Naive thymus-derived CD4-positive, alpha-beta T cell (primary cell): ENCODE results near the gene PLD1. TPM values are rescaled to one million over a fixed set of nuclear protein-coding genes. Genes with fewer than 3 reads are reported as not detected.

ENCODE experiments used
- ATAC-seq: fragments of 150-1000 bp; cut with Tn5 transposase; 2 replicates; pipeline ENCODE4 v1.10.0; 2021; ENCODE audit warnings: mild to moderate bottlenecking, moderate library complexity
- CTCF ChIA-PET: fragments of 350-600 bp; sonication (Branson Sonifier 250); formaldehyde crosslinking; loops from one replicate; lab custom pipeline; 2021; ENCODE audit warnings: antibody characterized with exemption; lab: Charles Lee
- POLR2A ChIA-PET: fragments of 350-600 bp; sonication (Branson Sonifier 250); formaldehyde crosslinking; loops from one replicate; lab custom pipeline; 2021; ENCODE audit warnings: antibody characterized with exemption, inconsistent platforms; lab: Charles Lee
- DNase-seq, 9 donors: peaks; one replicate each; pipeline versions ENCODE4 v3.0.0 to v3.0.0-alpha.2; 2020 to 2022; ENCODE audit warnings: mixed read lengths in 1 of 9
- H3K27ac ChIP-seq: one replicate; pipeline ENCODE4 v1.7.0; 2013; ENCODE audit warnings: mild to moderate bottlenecking, low read depth, low read length, moderate library complexity
- H3K27me3 ChIP-seq, 2 donors: one replicate each; pipeline ENCODE4 v1.7.0; 2013; ENCODE audit warnings: low read length in 2 of 2, mild to moderate bottlenecking in 2 of 2, moderate library complexity in 2 of 2; ENCODE audit not compliant: control insufficient read depth in 2 of 2, insufficient read depth in 2 of 2
- H3K36me3 ChIP-seq, 3 experiments: 1 replicate in 2 of 3; 2 replicates in 1 of 3; pipeline ENCODE4 v1.7.0; 2013; ENCODE audit warnings: low read length in 3 of 3, mild to moderate bottlenecking in 3 of 3, moderate library complexity in 1 of 3; ENCODE audit not compliant: insufficient read depth in 3 of 3, control insufficient read depth in 2 of 3
- H3K4me1 ChIP-seq, 2 donors: one replicate each; pipeline ENCODE4 v1.7.0; 2013; ENCODE audit warnings: low read length in 2 of 2, mild to moderate bottlenecking in 2 of 2, moderate library complexity in 1 of 2; ENCODE audit not compliant: control insufficient read depth in 2 of 2, insufficient read depth in 2 of 2
- H3K4me3 ChIP-seq: 2 replicates; pipeline ENCODE4 v1.7.0; 2013; ENCODE audit warnings: mild to moderate bottlenecking, low read length
- H3K9me3 ChIP-seq, 3 experiments: 1 replicate in 2 of 3; 2 replicates in 1 of 3; pipeline ENCODE4 v1.7.0; 2013; ENCODE audit warnings: low read length in 3 of 3; ENCODE audit not compliant: control insufficient read depth in 2 of 3
- H3K27ac Mint-ChIP-seq, 9 donors: one replicate each; pipeline ENCODE4 v1.8.0; 2020 to 2022; ENCODE audit warnings: mixed read lengths in 9 of 9, mild to moderate bottlenecking in 8 of 9, moderate library complexity in 5 of 9, inconsistent platforms in 2 of 9
- H3K27me3 Mint-ChIP-seq, 5 donors: one replicate each; pipeline ENCODE4 v1.8.0; 2021 to 2022; ENCODE audit warnings: mixed read lengths in 5 of 5, mild to moderate bottlenecking in 1 of 5
- H3K36me3 Mint-ChIP-seq, 5 donors: one replicate each; pipeline ENCODE4 v1.8.0; 2020 to 2022; ENCODE audit warnings: mixed read lengths in 5 of 5, mild to moderate bottlenecking in 3 of 5, inconsistent platforms in 1 of 5
- H3K4me1 Mint-ChIP-seq, 7 donors: one replicate each; pipeline ENCODE4 v1.8.0; 2020 to 2022; ENCODE audit warnings: mixed read lengths in 7 of 7, mild to moderate bottlenecking in 3 of 7, inconsistent platforms in 1 of 7
- H3K4me3 Mint-ChIP-seq, 10 donors: one replicate each; pipeline ENCODE4 v1.8.0; 2020 to 2022; ENCODE audit warnings: mild to moderate bottlenecking in 10 of 10, mixed read lengths in 10 of 10, moderate library complexity in 6 of 10, inconsistent platforms in 2 of 10
- H3K9me3 Mint-ChIP-seq, 11 donors: one replicate each; pipeline ENCODE4 v1.8.0; 2020 to 2022; ENCODE audit warnings: mixed read lengths in 11 of 11, mild to moderate bottlenecking in 4 of 11, inconsistent platforms in 1 of 11, moderate library complexity in 1 of 11
- intact Hi-C, 2 donors: fragments of 100-400 bp; cut with micrococcal nuclease; formaldehyde crosslinking; loops; one replicate each; pipeline ENCODE4 v1.15.1; 2023
- polyA plus RNA-seq, 2 donors: library from polyadenylated mRNA; unstranded; fragments of 300-500 nt; fragmentation: Illumina TruSeq; gene quantifications; one replicate each; pipeline ENCODE4 v1.2.3, GENCODE V29; 2021
- total RNA-seq, 6 experiments: library from RNA in 5 of 6; stranded (reverse) in 5 of 6; gene quantifications; 1 replicate in 5 of 6; 2 replicates in 1 of 6; pipeline ENCODE4 v1.2.3 and lab custom pipeline; 2021 to 2026

Gene PLD1
- total and polyA plus RNA-seq, 7 experiments from 2014 or later: 0.36 to 12.9 (median 1.4) TPM; not detected in 2

- H3K27me3 ChIP-seq: peaks cover 0 to 3% of the 10 kb centered on the region in 2 donors
- Mint-ChIP-seq H3K27ac (no peak overlapping the region), H3K36me3 (no peaks in the 10 kb centered on the region), H3K9me3 (peaks cover 0 to 3% (median 0%) of the 10 kb centered on the region in 11 donors), H3K4me3 (no peak overlapping the region), H3K4me1 (no peaks in the 10 kb centered on the region), H3K27me3 (peaks cover 0 to 22% (median 9%) of the 10 kb centered on the region in 5 donors)
- no peak for ATAC-seq
- intact Hi-C loops: no loop called here
- no peaks in the 10 kb centered on the region for H3K4me1 ChIP-seq
- no peak overlapping the region for H3K4me3 ChIP-seq
- CTCF ChIA-PET: interaction anchor here (1.2 kb wide), 1 partner anchor 823 kb away, joined by 3 read pairs; no protein-coding TSS in a partner anchor
- DNase-seq: no peak
- H3K36me3 ChIP-seq: no peaks in the 10 kb centered on the region
- no peaks in the 10 kb centered on the region for H3K9me3 ChIP-seq
- POLR2A ChIA-PET: no interaction called here
- H3K27ac ChIP-seq: no peak overlapping the region
These were observed 25.9 kb downstream of the PLD1 start for GRCh38 chr3:171784387-171784786.

GRCh38 chr3:171783626-171784025, 26.7 kb downstream of the PLD1 start:
- Histone ChIP-seq H3K9me3 (no peaks in the 10 kb centered on the region), H3K36me3 (no peaks in the 10 kb centered on the region), H3K27me3 (peaks cover 0 to 3% of the 10 kb centered on the region in 2 donors), H3K27ac (no peak overlapping the region), H3K4me3 (no peak overlapping the region), H3K4me1 (no peaks in the 10 kb centered on the region)
- H3K9me3 Mint-ChIP-seq: no peaks in the 10 kb centered on the region
- no peak overlapping the region for H3K4me3 Mint-ChIP-seq
- H3K36me3 Mint-ChIP-seq: no peaks in the 10 kb centered on the region
- H3K4me1 Mint-ChIP-seq: no peaks in the 10 kb centered on the region
- DNase-seq (no peak), ATAC-seq (no peak)
- intact Hi-C loops: no loop called here
- POLR2A ChIA-PET: no interaction called here
- CTCF ChIA-PET: interaction anchor here (1.2 kb wide), 1 partner anchor 822 kb away, joined by 3 read pairs; no protein-coding TSS in a partner anchor
- H3K27me3 Mint-ChIP-seq: peaks cover 0 to 19% (median 6%) of the 10 kb centered on the region in 5 donors
- no peak overlapping the region for H3K27ac Mint-ChIP-seq

- no peaks in the 10 kb centered on the region for H3K4me1 ChIP-seq
- Mint-ChIP-seq H3K4me1 (no peaks in the 10 kb centered on the region), H3K36me3 (no peaks in the 10 kb centered on the region), H3K4me3 (no peak overlapping the region), H3K9me3 (no peaks in the 10 kb centered on the region), H3K27ac (no peak overlapping the region), H3K27me3 (peaks cover 0 to 19% (median 6%) of the 10 kb centered on the region in 5 donors)
- H3K36me3 ChIP-seq: no peaks in the 10 kb centered on the region
- no peak overlapping the region for H3K4me3 ChIP-seq
- peaks cover 0 to 3% of the 10 kb centered on the region in 2 donors for H3K27me3 ChIP-seq
- H3K9me3 ChIP-seq: no peaks in the 10 kb centered on the region
- H3K27ac ChIP-seq: no peak overlapping the region
- ChIA-PET CTCF (no interaction called here), POLR2A (no interaction called here)
- intact Hi-C loops: no loop called here
- ATAC-seq (no peak), DNase-seq (no peak)
These were observed 27.2 kb downstream of the PLD1 start for GRCh38 chr3:171783086-171783485.

GRCh38 chr3:171782617-171783016, 27.7 kb downstream of the PLD1 start:
- Histone ChIP-seq H3K4me1 (no peaks in the 10 kb centered on the region), H3K36me3 (no peaks in the 10 kb centered on the region), H3K27ac (no peak overlapping the region), H3K27me3 (peaks cover 0 to 3% of the 10 kb centered on the region in 2 donors), H3K4me3 (no peak overlapping the region), H3K9me3 (no peaks in the 10 kb centered on the region)
- POLR2A ChIA-PET: no interaction called here
- H3K36me3 Mint-ChIP-seq: no peaks in the 10 kb centered on the region
- H3K27me3 Mint-ChIP-seq: peaks cover 0 to 19% (median 6%) of the 10 kb centered on the region in 5 donors
- intact Hi-C loops: no loop called here
- H3K27ac Mint-ChIP-seq: no peak overlapping the region
- no peak overlapping the region for H3K4me3 Mint-ChIP-seq
- CTCF ChIA-PET: no interaction called here
- DNase-seq (no peak), ATAC-seq (no peak)
- H3K9me3 Mint-ChIP-seq: no peaks in the 10 kb centered on the region
- no peaks in the 10 kb centered on the region for H3K4me1 Mint-ChIP-seq

- ChIA-PET POLR2A (no interaction called here), CTCF (no interaction called here)
- H3K4me3 ChIP-seq: no peak overlapping the region
- no peak overlapping the region for H3K4me3 Mint-ChIP-seq
- no peaks in the 10 kb centered on the region for H3K36me3 ChIP-seq
- H3K9me3 ChIP-seq: no peaks in the 10 kb centered on the region
- peaks cover 0 to 2% (median 0%) of the 10 kb centered on the region in 7 donors for H3K4me1 Mint-ChIP-seq
- peaks cover 0 to 16% (median 6%) of the 10 kb centered on the region in 5 donors for H3K27me3 Mint-ChIP-seq
- no peaks in the 10 kb centered on the region for H3K36me3 Mint-ChIP-seq
- no peaks in the 10 kb centered on the region for H3K9me3 Mint-ChIP-seq
- H3K27ac Mint-ChIP-seq: no peak overlapping the region
- no peak for DNase-seq
- no peaks in the 10 kb centered on the region for H3K4me1 ChIP-seq
- ATAC-seq: no peak
- no peaks in the 10 kb centered on the region for H3K27me3 ChIP-seq
- intact Hi-C loops: no loop called here
- H3K27ac ChIP-seq: no peak overlapping the region
These were observed 28.6 kb downstream of the PLD1 start for GRCh38 chr3:171781711-171782127.

- Histone ChIP-seq H3K27ac (no peak overlapping the region), H3K36me3 (no peaks in the 10 kb centered on the region), H3K9me3 (no peaks in the 10 kb centered on the region), H3K4me1 (no peaks in the 10 kb centered on the region), H3K27me3 (no peaks in the 10 kb centered on the region), H3K4me3 (no peak overlapping the region)
- H3K9me3 Mint-ChIP-seq: no peaks in the 10 kb centered on the region
- H3K27me3 Mint-ChIP-seq: peaks cover 0 to 14% (median 6%) of the 10 kb centered on the region in 5 donors
- DNase-seq: no peak
- CTCF ChIA-PET: no interaction called here
- POLR2A ChIA-PET: no interaction called here
- ATAC-seq: no peak
- H3K4me1 Mint-ChIP-seq: peaks cover 0 to 2% (median 0%) of the 10 kb centered on the region in 7 donors
- H3K4me3 Mint-ChIP-seq: no peak overlapping the region
- H3K36me3 Mint-ChIP-seq: no peaks in the 10 kb centered on the region
- intact Hi-C loops: loop anchor here in 1 of 2 donors (10.0 kb wide), 3 partner anchors 164 to 1364 kb away; partner anchors contain the start of gene CLDN11
- no peak overlapping the region for H3K27ac Mint-ChIP-seq
These were observed 31.8 kb downstream of the PLD1 start for GRCh38 chr3:171778493-171778892.

- Mint-ChIP-seq H3K4me1 (peaks cover 0 to 2% (median 0%) of the 10 kb centered on the region in 7 donors), H3K4me3 (no peak overlapping the region), H3K9me3 (no peaks in the 10 kb centered on the region), H3K27me3 (peaks cover 0 to 14% (median 6%) of the 10 kb centered on the region in 5 donors), H3K27ac (no peak overlapping the region), H3K36me3 (no peaks in the 10 kb centered on the region)
- Histone ChIP-seq H3K27me3 (no peaks in the 10 kb centered on the region), H3K9me3 (no peaks in the 10 kb centered on the region), H3K27ac (no peak overlapping the region), H3K4me1 (no peaks in the 10 kb centered on the region), H3K36me3 (no peaks in the 10 kb centered on the region), H3K4me3 (no peak overlapping the region)
- ATAC-seq (peak; percentile 50), DNase-seq (no peak)
- intact Hi-C loops: loop anchor here in 1 of 2 donors (10.0 kb wide), 3 partner anchors 163 to 1363 kb away; partner anchors contain the start of gene CLDN11
- ChIA-PET POLR2A (no interaction called here), CTCF (no interaction called here)
These were observed 32.7 kb downstream of the PLD1 start for GRCh38 chr3:171777596-171777995.
